ENCODE results near the gene WNT9A.

The WNT9A gene

DNA sequence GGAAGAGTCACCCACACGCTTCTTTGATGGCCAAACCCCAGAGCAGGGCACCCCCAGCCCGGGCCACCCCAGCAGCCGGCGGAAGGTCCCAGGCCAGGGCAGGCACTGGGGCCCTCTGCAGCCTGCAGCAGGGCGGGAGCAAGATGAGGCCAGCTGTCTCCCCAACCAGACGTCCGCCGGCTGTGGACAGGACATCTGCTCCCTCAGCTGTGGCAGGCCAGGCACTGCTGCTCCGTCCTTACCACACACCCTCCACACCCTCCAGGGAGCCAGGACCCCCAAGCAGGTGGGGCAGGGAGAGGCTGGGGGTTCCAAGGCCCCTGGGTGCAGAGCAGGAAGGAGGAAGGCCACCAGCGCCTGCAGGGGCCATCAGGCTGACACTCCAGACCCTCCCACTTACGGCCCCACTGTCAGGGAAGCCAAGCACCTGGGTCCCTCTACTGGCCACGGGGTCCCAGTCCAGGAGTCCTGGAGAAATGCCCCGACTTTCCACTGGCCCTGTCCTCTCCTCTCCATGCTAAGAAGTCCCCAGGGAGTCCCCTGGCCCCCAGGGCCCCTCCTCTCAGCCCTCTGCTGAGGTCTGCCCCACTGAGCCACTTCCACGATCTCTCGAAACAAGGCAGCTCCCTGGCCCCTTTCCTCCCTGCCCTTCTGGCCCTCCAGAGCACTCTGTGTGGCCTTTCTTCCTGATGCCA, 5.6 kb downstream of the WNT9A start:
- POLR2A ChIA-PET = no interaction called here
- DNase-seq (ENCODE audit: low read depth, low spot score) = no peak
- no peak for TF ChIP-seq CTCF (IDR thresholded peaks at IDR 0.05; ENCODE audit: insufficient read depth, low read length, missing control alignments)
- CTCF ChIA-PET = interaction anchor here (1.4 kb wide), 1 partner anchor 212 kb away, joined by 4 read pairs; no protein-coding TSS in a partner anchor
- H3K4me3 ChIP-seq (ENCODE audit: low read depth, low read length) = no peak overlapping the region

GRCh38 chr1:227941509-227942020, 6.2 kb downstream of the WNT9A start:
- CTCF ChIA-PET = no interaction called here
- TF ChIP-seq CTCF (IDR thresholded peaks at IDR 0.05; ENCODE audit: insufficient read depth, low read length, missing control alignments) = no peak
- POLR2A ChIA-PET = no interaction called here
- no peak overlapping the region for H3K4me3 ChIP-seq (ENCODE audit: low read depth, low read length)
- DNase-seq (ENCODE audit: low read depth, low spot score) = no peak

GRCh38 chr1:227940791-227941241, 6.9 kb downstream of the WNT9A start:
- CTCF ChIA-PET = interaction anchor here (1.0 to 2.0 kb wide), 2 partner anchors 179 to 181 kb away, joined by 3 to 8 read pairs; no protein-coding TSS in a partner anchor
- no peak for DNase-seq (ENCODE audit: low read depth, low spot score)
- POLR2A ChIA-PET = no interaction called here
- no peak for TF ChIP-seq CTCF (IDR thresholded peaks at IDR 0.05; ENCODE audit: insufficient read depth, low read length, missing control alignments)
- no peak overlapping the region for H3K4me3 ChIP-seq (ENCODE audit: low read depth, low read length)

GRCh38 chr1:227939791-227940771, 7.7 kb downstream of the WNT9A start:
- DNase-seq (ENCODE audit: low read depth, low spot score) = no peak
- no peak for TF ChIP-seq CTCF (IDR thresholded peaks at IDR 0.05; ENCODE audit: insufficient read depth, low read length, missing control alignments)
- no peak overlapping the region for H3K4me3 ChIP-seq (ENCODE audit: low read depth, low read length)
- POLR2A ChIA-PET = no interaction called here
- CTCF ChIA-PET = interaction anchor here (1.0 to 2.0 kb wide), 2 partner anchors 178 to 181 kb away, joined by 3 to 8 read pairs; no protein-coding TSS in a partner anchor

DNA sequence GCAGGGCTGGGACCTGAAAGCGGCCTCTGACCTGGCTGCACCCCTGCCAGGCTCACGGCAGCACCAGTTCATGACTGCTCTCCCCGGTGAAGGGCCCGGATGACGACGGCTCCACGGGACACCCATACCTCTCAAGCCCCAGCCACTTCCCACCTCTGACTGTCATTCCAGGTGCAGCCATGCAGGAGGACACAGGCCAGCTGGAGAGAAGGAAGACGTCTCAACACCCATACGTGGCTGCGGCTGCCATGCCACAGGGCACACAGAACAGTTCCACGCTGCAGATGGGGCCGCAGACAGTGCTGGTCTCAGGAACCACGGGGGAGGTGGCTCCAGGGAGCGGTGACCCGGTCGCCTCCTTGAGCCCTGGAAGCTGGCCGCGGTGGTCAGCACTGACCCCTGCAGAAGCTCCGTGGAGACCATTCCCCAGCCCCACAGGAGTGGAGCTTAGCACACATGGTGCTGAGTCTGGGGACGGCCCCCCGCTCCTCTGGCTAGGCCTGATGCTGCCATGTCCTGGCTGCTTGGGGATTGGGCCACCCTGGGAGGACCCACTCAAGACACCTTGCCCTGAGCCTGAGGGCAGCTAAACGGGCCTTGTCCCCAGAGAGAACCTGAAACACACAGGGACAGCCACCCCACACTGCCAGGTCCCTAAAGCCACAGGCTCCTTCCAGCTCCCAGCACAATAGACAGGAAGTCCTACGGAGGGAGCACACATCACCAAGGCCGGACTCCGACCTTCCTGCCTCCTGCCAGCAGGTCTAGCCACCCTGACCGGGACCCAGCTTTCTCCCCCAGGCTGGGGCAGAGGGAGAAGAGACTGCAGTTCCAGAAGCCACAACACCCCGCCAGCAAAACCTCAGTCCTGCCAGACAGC, 8.6 kb downstream of the WNT9A start:
- TF ChIP-seq CTCF (IDR thresholded peaks at IDR 0.05; ENCODE audit: insufficient read depth, low read length, missing control alignments) = no peak
- H3K4me3 ChIP-seq (ENCODE audit: low read depth, low read length) = no peak overlapping the region
- DNase-seq (ENCODE audit: low read depth, low spot score) = no peak
- CTCF ChIA-PET = interaction anchor here (2.0 kb wide), 1 partner anchor 177 kb away, joined by 8 read pairs; no protein-coding TSS in a partner anchor
- POLR2A ChIA-PET = no interaction called here
